Measurements from ENCODE around the gene NXN. TPM values are rescaled to one million over a fixed set of nuclear protein-coding genes. Genes with fewer than 3 reads are reported as not detected.

NXN gene
- total RNA-seq, 2 donors from 2014 or later, result 2.6 to 16.3 TPM

DNA sequence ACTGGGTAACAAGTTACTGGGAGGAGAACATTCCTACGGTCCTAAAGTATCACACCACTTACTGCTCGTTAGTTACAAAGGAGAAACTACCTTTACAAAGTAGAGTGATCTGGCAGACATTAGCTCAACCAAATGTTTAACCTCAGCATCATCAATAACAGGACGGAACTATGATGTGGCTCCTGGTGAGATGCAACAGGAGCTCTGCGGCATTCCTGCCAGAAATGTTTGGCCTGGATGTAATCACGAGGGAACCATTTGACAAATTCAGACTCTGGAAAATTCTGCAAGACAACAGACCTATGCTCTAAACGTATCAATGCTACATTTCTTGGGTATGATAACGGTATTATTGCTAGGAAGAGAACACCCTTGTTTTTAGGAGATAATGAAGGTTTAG lies 117.0 kb downstream of the NXN start:
- intact Hi-C loops (cut with DNase I), result no loop called here
- Histone ChIP-seq H3K27me3 (no peaks in the 10 kb centered on the region), H3K4me3 (no peak overlapping the region), H3K36me3 (no peaks in the 10 kb centered on the region), H3K27ac (no peak overlapping the region), H3K4me1 (no peaks in the 10 kb centered on the region), H3K9me3 (no peaks in the 10 kb centered on the region), H3K9ac (ENCODE audit: low read depth in 2 of 2, low read length in 2 of 2) (no peak overlapping the region)
- no peak for DNase-seq
- TF ChIP-seq, protein P1, sequence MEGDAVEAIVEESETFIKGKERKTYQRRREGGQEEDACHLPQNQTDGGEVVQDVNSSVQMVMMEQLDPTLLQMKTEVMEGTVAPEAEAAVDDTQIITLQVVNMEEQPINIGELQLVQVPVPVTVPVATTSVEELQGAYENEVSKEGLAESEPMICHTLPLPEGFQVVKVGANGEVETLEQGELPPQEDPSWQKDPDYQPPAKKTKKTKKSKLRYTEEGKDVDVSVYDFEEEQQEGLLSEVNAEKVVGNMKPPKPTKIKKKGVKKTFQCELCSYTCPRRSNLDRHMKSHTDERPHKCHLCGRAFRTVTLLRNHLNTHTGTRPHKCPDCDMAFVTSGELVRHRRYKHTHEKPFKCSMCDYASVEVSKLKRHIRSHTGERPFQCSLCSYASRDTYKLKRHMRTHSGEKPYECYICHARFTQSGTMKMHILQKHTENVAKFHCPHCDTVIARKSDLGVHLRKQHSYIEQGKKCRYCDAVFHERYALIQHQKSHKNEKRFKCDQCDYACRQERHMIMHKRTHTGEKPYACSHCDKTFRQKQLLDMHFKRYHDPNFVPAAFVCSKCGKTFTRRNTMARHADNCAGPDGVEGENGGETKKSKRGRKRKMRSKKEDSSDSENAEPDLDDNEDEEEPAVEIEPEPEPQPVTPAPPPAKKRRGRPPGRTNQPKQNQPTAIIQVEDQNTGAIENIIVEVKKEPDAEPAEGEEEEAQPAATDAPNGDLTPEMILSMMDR (IDR thresholded peaks at IDR 0.05), result no peak

DNA sequence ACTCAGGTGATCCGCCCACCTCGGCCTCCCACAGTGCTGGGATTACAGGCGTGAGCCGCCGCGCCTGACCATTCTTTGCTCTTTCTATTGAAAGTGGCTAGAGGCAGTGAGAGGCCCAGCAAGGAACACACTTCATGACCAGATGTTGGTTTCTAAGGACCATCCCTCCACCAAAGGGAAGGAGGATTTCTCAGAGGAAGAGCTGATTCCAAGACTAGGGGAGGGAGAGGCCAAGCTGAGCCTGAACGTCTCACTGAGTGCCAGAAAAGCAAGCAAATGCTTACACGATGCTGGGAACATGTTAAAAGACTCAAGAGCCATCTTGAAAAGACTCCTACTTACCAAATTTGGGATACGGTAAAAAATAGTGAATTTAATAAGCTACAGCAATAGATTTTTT lies 118.2 kb downstream of the NXN start:
- peak overlapping the region; percentile 18 for H3K27ac ChIP-seq
- H3K4me1 ChIP-seq, result no peaks in the 10 kb centered on the region
- H3K9ac ChIP-seq (ENCODE audit: low read depth in 2 of 2, low read length in 2 of 2), result no peak overlapping the region
- no peak for DNase-seq
- no peak overlapping the region for H3K4me3 ChIP-seq
- intact Hi-C loops (cut with DNase I), result no loop called here
- no peaks in the 10 kb centered on the region for H3K27me3 ChIP-seq
- TF ChIP-seq, protein P1 (IDR thresholded peaks at IDR 0.05), result no peak
- no peaks in the 10 kb centered on the region for H3K36me3 ChIP-seq
- no peaks in the 10 kb centered on the region for H3K9me3 ChIP-seq

DNA sequence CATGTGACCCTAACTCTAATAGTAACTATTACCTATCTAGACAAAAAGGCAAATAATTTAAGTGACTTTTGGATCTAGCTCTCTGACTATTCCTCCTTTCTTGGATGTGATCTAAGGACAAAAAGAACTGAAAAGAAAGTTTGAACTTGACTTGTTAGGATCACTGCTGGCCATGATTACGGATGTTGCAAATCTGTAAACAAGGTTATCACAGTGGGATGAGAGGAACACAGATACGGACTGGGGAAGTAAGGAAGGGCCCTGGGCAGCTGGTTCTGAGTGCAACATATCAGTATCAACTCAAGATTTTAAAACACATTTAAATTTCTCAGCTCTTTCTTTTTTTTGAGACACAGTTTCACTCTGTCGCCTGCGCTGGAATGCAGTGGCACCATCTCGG lies 118.8 kb downstream of the NXN start:
- Histone ChIP-seq H3K9me3 (no peaks in the 10 kb centered on the region), H3K4me1 (no peaks in the 10 kb centered on the region), H3K36me3 (no peaks in the 10 kb centered on the region), H3K4me3 (no peak overlapping the region), H3K27me3 (no peaks in the 10 kb centered on the region), H3K9ac (ENCODE audit: low read depth in 2 of 2, low read length in 2 of 2) (no peak overlapping the region), H3K27ac (peak overlapping the region; percentile 18)
- DNase-seq, result no peak
- intact Hi-C loops (cut with DNase I), result no loop called here
- TF ChIP-seq, protein P1 (IDR thresholded peaks at IDR 0.05), result no peak

DNA sequence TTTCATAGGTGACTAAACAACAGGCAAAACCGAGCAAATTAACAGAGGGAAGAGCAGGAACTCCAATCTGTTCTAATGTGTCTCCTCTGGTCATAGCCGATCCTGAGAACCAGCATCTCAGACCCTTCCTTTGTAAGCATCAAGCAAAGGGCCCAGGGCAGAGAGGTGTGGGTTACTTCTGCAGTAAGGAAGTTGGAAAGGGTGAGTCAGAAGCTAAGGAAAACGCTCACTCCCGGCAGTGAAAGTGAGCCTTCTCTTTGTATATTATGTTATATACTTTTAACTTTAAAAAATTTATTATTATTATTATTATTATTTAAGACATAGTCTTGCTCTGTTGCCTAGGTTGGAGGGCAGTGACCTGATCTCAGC lies 119.8 kb downstream of the NXN start:
- TF ChIP-seq, protein P1 (IDR thresholded peaks at IDR 0.05), result no peak
- H3K27ac ChIP-seq, result peak overlapping the region; percentile 62
- H3K9ac ChIP-seq (ENCODE audit: low read depth in 2 of 2, low read length in 2 of 2), result no peak overlapping the region
- intact Hi-C loops (cut with DNase I), result no loop called here
- H3K36me3 ChIP-seq, result no peaks in the 10 kb centered on the region
- no peaks in the 10 kb centered on the region for H3K27me3 ChIP-seq
- H3K4me3 ChIP-seq, result no peak overlapping the region
- no peak for DNase-seq
- H3K9me3 ChIP-seq, result no peaks in the 10 kb centered on the region
- H3K4me1 ChIP-seq, result no peaks in the 10 kb centered on the region

DNA sequence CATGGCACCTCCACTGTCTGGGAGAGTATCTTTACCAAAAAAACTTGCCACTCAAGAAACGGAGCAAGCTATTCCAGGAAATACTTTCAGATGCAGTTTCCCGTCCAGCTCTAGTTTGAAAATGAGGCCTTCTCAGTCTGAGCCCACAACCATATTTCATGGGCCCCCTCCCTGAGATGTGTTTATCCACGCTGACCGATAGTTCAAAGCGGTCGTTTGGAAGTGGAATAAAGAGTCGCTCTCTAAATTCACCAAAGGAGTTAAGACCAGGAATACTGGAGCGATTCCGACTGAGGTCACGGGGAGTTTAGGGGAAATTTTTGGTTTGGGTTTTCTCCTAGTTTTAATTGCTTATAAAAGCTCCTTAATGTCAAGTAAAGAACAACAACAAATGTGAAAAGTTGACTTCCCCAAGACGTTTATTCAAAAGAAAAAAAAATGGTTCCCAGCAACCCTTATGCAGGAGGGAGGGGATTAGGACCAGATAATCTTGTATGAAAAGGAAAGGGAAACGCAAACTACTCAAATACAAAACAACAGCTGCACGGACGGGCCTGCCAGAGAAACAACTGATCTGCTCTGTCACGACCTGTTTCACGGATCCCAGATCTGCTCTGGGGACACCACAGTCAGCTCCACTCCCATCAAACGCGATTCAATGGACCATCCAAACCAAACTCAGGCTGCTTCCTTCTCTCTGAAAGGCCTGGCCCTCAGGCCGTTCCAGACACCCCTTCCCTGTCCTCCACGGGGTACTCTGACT lies 120.3 kb downstream of the NXN start:
- H3K4me1 ChIP-seq, result no peaks in the 10 kb centered on the region
- intact Hi-C loops (cut with DNase I), result no loop called here
- peak overlapping the region; percentile 62 for H3K27ac ChIP-seq
- H3K9ac ChIP-seq (ENCODE audit: low read depth in 2 of 2, low read length in 2 of 2), result no peak overlapping the region
- DNase-seq, result no peak
- no peaks in the 10 kb centered on the region for H3K27me3 ChIP-seq
- TF ChIP-seq, protein P1 (IDR thresholded peaks at IDR 0.05), result no peak
- H3K9me3 ChIP-seq, result no peaks in the 10 kb centered on the region
- H3K4me3 ChIP-seq, result no peak overlapping the region
- H3K36me3 ChIP-seq, result no peaks in the 10 kb centered on the region
